Activated naive CD4-positive, alpha-beta T cell treated with anti-CD3 and anti-CD28 coated beads, Interleukin-2, amount 50 U/mL, for 16 hours (primary cell): ENCODE measurements around the gene HAUS6.
"Not testable (repeated sequence)": the region's sequence is repeated elsewhere in the genome, so short reads cannot be mapped to it uniquely, and the experiment has no call there.

Source experiments
- DNase-seq: peaks from one replicate; pipeline ENCODE4 v3.0.0-alpha.2; 2020

HAUS6 gene

GRCh38 chr9:19102631-19103345 is at the start of gene HAUS6:
TSS of gene HAUS6 (minus strand) at chr9:19102904. CDS start at chr9:19102651, 253 bp downstream.
- DNase-seq = peak; percentile 94

DNA sequence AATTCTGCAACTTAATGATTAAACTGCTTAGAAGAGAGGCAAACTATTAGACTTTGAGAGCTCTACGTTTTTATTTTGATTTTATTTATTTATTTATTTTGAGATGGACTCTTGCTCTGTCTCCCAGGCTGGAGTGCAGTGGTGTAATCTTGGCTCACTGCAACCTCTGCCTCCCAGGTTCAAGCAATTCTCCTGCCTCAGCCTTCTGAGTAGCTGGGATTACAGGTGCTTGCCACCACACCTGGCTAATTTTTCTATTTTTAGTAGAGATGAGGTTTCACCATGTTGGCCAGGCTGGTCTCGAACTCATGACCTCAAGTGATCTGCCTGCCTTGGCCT is 49.4 kb upstream of the HAUS6 start:
- DNase-seq = not testable (repeated sequence)

DNA sequence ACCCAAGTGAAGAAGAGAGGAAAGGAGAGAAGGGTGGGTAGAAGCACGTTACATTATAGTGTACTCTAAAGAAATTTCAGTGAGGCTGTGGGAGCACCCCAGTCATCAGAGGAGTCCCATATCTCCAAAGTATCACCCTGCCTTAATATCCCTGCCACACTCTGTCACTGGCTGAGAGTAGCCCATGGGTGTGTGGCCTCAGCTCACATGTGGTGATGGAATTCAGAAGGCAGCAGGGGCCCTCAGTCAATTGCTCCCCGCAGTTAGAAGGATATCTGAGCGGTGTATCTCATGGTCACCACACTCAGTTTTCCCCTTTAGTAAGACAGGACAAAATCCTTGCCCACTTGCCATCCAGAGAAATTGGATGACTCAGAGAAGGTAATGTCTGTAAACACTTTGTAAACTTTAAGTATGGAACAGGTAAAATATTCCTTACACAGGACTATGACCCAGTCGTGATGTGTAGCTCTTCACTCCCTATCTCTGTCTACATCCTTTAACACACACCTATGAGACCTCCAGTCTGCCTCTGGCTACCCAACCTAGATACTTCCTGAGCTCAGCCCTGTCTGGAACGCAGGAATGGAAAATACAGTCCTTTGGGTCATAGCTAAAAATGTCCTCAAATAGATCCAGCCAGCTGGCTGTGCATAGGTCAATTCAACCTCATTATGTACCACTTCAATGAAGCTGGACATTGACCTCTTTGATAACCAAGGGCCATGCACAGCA is 48.9 kb upstream of the HAUS6 start:
- DNase-seq = no peak

DNA sequence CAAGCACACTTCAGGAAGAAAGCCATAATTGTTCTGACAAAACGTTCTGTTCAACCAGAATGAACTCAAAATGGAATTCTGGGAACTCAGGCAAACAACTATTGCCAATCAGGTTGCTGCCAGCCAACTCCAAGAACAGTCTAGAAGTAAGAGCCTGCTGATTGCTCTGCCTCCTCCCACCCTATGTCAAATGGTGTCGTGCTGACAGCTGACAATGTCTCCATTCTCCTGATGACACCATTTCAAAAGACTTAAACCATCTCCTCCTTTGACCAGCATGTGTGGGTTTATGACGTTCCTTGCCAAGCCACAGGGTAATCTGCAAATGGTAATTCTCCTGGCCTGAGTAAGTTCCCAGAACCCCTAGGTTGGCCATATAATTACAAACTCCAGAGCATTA is 46.5 kb upstream of the HAUS6 start:
- no peak for DNase-seq

DNA sequence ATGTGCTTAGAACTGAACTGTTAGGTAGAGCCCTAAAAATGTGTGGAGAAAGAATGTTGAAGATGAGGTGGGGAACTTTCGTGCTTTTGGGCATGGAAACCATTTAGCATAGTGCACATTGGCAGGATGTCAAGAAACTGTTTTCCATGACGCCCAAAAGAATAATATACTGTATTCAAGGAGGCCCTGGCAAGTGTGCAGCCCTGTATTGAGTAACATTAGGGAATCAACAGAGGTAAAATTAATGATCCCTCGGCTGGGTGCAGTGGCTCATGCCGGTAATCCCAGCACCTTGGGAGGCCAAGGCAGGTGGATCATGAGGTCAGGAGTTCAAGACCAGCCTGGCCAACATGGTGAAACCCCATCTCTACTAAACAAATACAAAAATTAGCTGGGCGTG is 45.5 kb upstream of the HAUS6 start:
- DNase-seq = no peak

DNA sequence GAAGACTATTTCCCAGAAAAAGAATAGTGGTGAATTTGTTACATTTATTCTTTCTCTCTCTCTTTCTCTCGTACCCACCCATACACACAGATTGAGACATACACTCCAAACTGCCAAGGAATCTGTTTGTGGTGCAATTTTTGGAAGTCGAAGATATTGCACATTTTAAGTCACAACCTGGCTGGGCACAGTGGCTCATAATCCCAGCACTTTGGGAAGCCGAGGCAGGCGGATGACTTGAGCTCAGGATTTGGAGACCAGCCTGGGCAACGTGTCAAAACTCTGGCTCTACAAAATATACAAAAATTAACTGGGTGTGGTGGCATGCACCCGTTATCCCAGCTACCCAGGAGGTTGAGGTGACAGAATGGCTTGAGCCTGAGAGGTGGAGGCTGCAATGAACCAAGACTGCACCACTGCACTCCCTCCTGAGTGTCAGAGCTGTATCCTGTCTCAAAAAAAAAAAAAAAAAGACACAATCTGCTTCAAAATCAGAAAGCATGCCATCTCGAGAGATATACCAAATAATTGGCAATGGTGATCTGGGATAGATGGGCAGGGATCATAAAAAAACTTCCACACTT is 43.8 kb upstream of the HAUS6 start:
- no peak for DNase-seq

DNA sequence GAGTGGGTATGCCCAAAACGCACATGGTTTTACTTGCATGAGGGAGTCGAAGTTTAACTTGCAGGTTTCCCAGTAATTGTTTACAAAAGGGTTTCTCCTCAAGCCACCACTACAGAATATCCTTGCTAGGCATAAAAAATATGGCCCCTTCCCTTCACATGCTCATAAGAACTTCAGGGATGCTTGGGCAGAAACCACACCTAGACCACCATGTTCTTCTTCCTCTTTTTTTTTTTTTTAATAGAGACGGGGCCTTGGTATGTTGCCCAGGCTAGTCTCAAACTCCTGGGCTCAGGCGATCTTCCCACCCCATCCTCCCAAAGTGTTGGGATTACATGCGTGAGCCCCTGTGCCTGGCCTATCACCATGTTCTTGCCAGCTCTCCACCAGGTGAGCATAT is 43.2 kb upstream of the HAUS6 start:
- DNase-seq = no peak

DNA sequence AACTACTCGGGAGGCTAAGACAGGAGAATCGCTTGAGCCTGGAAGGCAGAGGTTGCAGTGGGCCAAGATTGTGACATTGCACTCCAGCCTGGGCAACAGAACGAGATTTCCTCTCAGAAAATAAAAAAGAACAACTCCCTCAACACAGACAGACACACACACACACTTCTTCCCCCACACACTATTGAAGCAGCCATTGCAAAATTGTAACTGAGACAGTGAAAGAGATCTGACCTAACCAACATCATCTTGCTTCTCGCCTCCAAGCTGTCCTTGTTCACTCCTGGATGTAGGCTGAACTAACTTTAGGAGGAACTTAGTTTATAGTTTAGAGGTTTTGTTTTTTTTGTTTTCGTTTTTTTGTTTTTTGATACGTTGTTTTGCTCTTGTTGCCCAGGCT is 37.6 kb upstream of the HAUS6 start:
- no peak for DNase-seq

GRCh38 chr9:19138084-19138483 is 35.4 kb upstream of the HAUS6 start:
- DNase-seq = no peak

GRCh38 chr9:19137282-19137681 is 34.6 kb upstream of the HAUS6 start:
- no peak for DNase-seq

DNA sequence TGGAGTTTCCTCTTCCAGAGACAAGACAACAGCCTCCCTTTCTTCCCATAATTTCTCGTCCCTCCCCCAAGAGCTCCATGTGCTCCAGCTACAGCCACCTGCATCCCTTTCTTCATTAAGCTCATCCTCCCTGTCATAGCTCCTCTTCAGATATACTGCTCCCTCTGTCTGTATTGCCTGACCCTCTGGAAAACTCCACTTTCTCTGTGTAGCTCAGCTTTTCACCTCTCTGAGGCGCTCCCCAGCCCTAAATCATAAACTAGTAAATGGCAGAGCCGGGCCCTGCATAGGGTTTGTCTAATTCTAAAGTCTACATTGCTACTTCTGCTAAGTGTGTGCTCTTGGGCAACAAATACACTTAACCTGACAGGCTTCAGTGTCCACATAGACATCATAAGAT is 33.4 kb upstream of the HAUS6 start:
- no peak for DNase-seq

DNA sequence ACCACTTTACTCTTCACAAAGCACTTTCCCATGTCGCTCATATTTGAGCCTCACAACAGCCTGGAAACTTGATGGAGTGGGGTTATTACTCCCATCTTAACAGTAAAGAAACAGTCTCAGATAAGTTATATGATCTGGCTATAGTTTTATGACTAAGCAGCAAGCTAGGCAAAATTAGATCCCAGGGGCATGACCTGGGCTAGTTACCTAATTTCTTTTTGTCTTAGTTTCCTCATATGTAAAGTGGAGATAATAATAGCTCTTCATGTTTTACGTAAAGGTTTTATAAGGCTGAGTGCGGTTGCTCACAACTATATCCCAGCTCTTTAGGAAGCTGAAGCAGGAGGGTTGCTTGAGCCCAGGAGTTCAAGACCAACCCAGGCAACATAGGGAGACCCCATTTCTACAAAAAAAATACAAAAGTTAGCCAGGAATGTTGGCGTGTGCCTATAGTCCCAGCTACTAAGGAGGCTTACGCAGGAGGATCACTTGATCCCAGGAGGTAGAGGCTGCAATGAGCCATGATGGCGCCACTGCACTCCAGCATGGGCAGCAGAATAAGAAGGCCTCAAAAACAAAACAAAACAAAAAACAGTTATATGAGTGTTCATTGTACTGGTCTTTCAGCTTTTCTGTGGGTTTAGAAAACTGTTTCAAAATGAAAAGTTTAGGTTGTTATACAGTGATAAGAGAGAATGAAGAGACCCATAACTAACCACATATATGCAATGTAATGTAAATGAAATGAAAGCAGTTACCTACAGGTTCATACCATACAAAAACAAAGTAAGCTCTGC is 31.0 kb upstream of the HAUS6 start:
- no peak for DNase-seq

GRCh38 chr9:19130436-19130835 is 27.7 kb upstream of the HAUS6 start:
- DNase-seq = no peak

DNA sequence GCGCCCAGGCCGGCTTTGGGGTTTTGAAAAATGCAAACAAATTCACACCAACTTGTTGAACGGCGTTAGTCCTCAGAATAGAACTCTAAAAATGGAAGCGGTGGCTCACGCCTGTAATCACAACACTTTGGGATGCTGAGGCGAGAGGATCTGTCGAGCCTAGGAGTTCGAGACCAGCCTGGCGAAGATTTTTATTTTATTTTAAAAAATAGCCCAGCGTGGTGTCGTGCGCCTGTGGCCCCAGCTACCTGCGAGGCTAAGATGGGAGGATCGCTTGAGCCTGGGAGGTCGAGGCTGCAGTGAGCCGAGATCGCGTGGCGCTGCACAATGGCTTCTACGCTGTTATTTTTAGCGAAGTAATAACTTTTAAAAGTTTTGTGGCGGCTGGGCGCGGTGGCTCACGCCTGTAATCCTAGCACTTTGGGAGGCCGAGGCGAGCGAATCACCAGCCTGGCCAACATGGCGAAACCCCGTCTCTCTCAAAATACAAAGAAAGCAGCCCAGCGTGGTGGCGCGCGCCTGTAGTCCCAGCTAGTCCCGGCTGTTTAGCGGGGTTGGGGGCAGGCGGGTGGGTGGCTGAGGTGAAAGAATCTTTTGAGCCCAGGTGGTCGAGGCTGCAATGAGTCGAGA is 25.3 kb upstream of the HAUS6 start:
- peak; percentile 47 for DNase-seq

GRCh38 chr9:19124430-19124793 is 21.7 kb upstream of the HAUS6 start:
- no peak for DNase-seq

GRCh38 chr9:19122490-19123042 is 19.9 kb upstream of the HAUS6 start:
- DNase-seq = no peak

GRCh38 chr9:19120877-19121276 is 18.2 kb upstream of the HAUS6 start:
- DNase-seq = no peak

DNA sequence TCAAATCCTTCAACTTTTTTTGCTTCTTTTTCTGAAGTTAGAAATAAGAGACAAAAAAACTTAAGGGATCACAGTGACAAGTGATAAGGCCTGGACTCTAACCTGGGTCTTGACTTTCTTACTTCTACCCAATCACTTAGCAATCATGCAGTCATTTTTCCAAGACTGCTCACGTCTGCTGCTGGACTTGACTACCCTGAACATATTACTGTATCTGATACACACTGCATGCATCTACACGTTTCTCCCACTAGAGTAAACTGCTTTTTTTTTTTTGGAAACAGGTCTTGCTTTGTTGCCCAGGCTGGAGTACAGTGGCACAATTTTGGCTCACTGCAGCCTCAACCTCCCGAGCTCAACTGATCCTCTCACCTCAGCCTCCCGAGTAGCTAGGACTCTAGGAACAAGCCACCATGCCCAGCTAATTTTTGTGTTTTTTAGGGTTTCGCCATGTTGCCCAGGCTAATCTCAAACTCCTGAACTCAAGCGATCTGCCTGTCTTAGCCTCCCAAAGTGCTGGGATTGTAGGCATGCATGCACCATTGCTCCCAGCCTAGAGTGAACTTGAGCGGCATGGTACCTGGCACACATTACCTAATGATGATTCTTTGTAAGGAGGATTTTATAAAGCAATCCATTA is 17.2 kb upstream of the HAUS6 start:
- no peak for DNase-seq

- DNase-seq = no peak
These were observed 16.5 kb upstream of the HAUS6 start for GRCh38 chr9:19119246-19119645.

GRCh38 chr9:19117039-19117716 is 14.5 kb upstream of the HAUS6 start:
- DNase-seq = no peak

DNA sequence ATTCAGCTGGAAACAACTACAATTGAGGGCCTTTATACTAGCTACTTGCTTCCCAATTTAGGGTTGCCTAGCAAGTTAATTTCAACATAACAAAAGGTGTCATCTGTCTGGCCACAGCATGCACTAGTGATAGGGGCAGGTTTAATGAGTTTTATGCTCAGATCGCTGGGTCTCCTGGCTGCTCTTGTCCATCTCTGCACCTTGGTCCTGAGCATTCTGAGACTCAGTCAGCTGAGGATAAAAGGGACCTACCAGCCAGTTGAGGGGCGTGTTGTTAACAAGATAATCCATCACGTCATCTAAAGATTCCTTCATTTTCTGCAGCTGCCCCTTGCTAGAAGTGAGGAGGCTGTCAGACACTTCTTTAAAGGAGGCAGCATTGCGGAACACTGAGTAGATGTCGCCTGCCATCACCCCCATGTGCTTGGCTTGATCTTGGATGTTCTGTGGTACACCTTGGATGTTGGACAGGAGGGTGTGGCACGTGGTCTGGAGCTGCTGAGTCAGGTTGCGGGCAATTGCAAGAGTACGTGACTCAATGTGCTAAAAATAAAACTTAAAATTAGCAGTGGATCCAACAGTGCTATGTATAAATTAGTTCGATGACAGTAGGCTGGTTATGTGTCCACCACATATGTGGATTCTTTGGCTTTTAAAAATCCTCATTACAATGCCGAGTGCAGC is 13.5 kb upstream of the HAUS6 start:
- no peak for DNase-seq
